GM10266 (cell line): ENCODE measurements around the gene FBF1.

Experiments used
- DNase-seq: peaks from one replicate; pipeline ENCODE4 v3.0.0; 2012; ENCODE audit errors: extremely low spot score
- TF ChIP-seq, protein P1 (sequence below): IDR thresholded peaks from 2 replicates; pipeline ENCODE4 v1.5.1; 2012; ENCODE audit warnings: mild to moderate bottlenecking, low read depth; ENCODE audit not compliant: control insufficient read depth, insufficient read depth; ENCODE audit errors: missing control alignments

Gene FBF1

DNA sequence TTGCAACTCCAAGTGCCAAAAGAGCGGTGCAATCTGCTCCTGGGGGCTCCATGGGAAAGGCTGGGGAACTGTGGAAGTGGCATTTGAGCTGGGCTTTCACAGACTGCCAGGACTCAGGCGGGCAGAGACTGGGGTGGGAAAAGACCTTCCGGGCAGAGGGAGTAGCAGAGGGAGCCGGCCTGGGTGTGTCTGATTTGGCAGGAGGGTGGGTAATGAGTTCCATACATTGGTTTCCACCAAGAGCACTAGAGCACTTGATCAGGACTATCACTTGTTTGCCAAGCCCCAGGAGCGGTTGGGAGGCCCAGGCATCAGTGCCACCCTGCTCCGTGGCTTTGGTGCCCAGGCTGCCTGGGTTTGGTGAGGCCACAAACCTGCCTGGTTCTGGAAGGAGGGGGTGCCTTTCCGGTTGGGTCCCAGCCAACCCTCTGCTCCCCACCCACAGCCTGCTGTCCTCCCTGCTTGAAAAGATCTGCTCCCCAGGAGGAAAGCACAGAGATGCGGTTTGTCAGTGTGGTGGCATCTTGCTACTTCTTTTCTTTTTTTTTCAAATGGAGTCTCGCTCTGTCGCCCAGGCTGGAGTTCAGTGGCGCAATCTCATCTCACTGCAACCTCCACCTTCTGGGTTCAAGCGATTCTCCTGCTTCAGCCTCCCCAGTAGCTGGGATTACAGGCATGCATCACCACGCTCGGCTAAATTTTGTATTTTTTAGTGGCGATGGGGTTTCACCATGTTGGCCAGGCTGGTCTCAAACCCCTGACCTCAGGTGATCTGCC is 59.0 kb downstream of the FBF1 start:
- DNase-seq = no peak
- TF ChIP-seq, protein P1, sequence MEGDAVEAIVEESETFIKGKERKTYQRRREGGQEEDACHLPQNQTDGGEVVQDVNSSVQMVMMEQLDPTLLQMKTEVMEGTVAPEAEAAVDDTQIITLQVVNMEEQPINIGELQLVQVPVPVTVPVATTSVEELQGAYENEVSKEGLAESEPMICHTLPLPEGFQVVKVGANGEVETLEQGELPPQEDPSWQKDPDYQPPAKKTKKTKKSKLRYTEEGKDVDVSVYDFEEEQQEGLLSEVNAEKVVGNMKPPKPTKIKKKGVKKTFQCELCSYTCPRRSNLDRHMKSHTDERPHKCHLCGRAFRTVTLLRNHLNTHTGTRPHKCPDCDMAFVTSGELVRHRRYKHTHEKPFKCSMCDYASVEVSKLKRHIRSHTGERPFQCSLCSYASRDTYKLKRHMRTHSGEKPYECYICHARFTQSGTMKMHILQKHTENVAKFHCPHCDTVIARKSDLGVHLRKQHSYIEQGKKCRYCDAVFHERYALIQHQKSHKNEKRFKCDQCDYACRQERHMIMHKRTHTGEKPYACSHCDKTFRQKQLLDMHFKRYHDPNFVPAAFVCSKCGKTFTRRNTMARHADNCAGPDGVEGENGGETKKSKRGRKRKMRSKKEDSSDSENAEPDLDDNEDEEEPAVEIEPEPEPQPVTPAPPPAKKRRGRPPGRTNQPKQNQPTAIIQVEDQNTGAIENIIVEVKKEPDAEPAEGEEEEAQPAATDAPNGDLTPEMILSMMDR = no peak

- DNase-seq = no peak
- TF ChIP-seq, protein P1 = no peak
Measured at GRCh38 chr17:75880266-75880665, 60.6 kb downstream of the FBF1 start.

GRCh38 chr17:75878174-75878998 is 62.5 kb downstream of the FBF1 start, which contains the start of gene TRIM47:
TRIM47 (minus strand) TSS chr17:75878581; CDS start chr17:75878548, 33 bp downstream.
- no peak for DNase-seq

GRCh38 chr17:75877752-75878173 is 63.1 kb downstream of the FBF1 start:
- TF ChIP-seq, protein P1 = peak; percentile 44
- DNase-seq = peak; percentile 76

More at GRCh38 chr17:75878174-75878998, 62.5 kb downstream of the FBF1 start, which contains the start of gene TRIM47:
- TF ChIP-seq, protein P1 = no peak

- TF ChIP-seq, protein P1 = peak; percentile 9
- no peak for DNase-seq
Measured at GRCh38 chr17:75876938-75877751, 63.7 kb downstream of the FBF1 start.

DNA sequence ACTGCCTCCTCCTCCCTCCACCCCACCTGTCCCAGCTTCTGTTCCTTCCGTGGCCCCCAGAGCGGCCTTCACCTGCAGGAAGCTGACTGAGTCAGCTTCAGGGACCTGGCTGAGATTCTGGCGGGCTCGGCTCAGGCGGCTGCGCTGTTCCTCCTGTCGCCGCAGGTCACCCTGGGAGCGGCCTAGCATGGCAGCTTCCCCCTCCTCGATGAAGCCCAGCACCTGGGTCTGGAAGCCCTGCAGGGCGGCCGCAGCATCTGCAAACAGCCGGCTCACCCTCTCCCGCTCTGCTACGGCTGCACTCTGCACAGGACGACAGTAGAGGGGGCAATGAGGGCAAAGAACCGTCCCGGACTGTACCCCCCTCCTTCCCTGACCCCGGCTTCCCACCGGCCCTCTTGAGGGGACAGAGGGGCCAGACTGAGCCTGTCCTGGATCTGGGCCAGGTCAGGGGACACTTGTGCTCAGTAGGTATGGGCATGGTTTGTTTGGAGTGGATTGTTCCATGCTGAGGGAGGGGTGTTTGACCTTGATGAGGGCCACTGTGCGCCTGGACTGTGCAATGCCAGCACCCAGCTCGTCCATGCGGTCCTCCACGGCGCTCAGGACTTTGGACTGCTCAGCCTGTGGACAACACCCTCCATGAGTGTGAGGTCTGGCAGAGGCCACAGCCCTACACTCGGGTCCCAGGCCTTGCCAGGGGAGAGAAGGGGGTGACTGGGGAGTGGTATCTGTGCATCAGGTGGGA is 64.5 kb downstream of the FBF1 start:
- peak; percentile 64 for DNase-seq
- TF ChIP-seq, protein P1 = peak; percentile 25
